HG03469 (cell line): Measurements from ENCODE around the gene VWF.

Source experiments
- ATAC-seq: cut with Tn5 transposase; IDR thresholded peaks from one replicate; pipeline ENCODE4 v1.9.1; 2021; ENCODE audit warnings: mild to moderate bottlenecking, moderate library complexity, moderate number of reproducible peaks; ENCODE audit not compliant: unreplicated experiment

Gene VWF

DNA sequence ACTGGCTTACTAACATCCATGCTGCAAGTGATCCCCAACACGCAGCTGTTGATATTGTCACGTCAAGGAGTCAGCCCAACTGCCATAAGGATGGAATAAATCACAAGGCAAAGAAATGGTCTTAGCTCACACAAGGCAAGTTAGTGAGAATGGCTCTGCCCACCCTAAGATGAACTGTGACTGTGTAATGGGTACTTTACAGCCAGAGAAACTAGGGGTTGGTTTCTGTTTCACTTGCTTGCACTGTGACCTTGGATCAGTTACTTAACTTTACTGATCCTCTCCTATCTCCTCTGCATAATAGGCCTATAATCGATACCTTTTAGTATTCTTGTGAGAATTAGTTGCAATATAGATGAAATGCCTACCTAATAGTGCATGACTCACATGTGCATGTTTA is 127.2 kb downstream of the VWF start:
- ATAC-seq: no peak

DNA sequence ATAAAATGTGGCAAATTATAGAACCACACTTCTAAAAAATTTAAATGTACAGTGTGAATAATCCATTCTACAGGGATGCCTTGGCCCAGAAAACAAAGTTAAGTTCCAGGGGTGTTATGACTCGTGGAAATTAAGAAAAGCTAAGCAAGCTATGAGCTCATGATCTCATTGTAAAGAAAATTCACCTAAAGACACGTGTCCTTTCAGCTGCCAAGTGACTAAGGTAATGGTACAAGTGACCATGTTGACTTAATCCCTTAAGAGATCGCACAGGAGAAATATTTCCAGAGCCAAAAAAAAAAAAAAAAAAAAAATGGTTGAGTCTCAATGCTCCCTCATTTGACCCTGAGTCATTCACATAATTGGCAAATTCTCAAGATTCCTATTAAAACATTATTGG is 128.0 kb downstream of the VWF start:
- ATAC-seq: no peak

DNA sequence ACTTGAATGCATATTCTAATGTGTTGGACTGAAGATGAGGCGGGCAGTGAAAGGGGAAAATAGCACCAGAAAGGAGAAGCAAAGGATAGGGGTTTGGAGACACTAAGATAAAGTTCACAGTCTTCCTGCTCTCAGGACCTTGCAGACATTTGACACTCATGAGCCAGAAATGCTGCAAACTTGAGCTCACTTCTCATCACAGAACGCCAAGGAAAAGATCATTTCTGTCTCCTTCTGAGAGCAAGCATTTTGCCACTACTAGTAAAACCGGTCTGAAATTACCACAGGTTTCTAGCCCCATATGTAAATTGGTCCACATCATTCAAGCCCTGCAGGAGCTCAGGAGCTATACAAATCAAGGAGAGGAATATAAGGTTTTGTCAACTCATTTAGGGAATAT is 134.8 kb downstream of the VWF start:
- ATAC-seq: no peak

DNA sequence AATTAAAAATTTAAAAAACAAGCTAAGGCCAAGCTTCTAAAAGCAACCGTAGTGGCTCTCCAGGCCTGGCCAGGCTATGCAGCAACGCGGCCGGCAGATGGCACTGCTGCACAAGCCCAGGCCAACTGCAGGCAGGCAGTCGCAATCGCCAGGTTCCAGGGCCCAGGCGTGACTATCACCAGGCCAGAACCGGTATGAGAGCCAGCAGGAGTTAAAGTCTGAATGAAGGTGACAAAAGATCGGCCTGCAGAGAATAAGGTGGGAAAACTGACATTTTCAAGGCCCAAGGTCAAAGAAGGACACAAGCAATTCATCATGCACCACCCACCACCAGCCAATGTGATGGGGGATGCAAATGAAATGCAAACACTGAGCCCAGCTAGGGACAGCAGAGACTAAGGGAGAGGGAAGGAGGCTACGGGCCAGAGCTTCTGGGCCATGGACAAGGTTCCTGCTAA is 135.8 kb downstream of the VWF start:
- no peak for ATAC-seq

DNA sequence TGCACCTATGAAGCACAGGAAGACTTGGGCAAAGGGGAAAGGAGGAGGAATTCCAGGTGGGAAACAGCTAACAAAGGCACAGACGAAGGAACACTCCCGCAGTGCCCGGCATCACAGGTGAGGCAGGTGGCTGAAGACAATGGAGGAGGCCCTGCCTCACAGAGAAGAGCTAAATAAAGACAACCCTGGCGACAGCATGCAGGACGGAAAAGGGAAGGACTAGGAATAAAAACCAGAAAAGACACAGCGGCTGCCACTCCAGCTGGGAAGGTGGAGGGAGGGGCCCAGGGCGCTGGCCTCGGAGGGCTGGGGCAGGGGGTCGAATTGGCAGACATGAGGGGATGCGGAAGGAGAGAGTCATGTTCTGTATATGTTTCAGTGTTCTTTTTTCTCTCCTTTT is 136.4 kb downstream of the VWF start:
- ATAC-seq: no peak

DNA sequence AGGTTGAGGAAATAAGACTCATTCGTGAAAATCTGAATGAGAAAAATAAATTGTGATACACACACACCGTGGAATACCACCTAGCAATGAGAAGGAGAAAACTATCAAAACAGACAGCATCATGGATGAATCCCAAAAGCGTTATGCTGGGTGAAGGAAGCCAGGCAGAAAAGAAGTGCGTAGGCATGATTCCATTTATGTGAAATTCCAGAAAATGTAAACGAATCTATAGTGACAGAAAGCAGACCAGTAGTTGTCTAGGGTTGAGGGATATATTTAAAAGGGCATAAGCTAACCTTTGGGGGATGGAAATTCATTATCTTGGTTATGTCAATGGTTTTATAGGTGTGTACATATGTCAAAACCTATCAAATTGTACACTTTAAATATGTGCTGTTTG is 136.9 kb downstream of the VWF start:
- no peak for ATAC-seq

DNA sequence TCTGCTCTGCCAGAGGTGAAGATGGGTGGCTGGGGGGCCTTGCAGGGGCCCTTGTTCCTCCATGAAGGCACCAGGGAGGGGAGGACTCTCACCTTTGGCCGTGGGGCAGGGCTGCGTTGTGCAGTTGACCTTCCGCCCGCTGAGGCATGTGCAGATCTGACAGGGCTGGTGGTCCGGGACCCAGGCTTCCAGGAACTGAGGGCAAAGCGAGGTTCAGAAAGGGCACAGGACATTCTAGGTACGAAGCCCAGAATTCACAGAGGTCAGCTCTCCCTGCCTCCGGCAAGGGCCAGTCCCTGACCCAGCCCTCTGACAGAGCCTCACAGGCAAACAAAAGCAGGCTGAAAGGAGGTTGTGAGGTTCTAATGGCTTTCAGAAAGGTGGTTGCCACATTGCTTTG is 139.0 kb downstream of the VWF start:
- no peak for ATAC-seq

DNA sequence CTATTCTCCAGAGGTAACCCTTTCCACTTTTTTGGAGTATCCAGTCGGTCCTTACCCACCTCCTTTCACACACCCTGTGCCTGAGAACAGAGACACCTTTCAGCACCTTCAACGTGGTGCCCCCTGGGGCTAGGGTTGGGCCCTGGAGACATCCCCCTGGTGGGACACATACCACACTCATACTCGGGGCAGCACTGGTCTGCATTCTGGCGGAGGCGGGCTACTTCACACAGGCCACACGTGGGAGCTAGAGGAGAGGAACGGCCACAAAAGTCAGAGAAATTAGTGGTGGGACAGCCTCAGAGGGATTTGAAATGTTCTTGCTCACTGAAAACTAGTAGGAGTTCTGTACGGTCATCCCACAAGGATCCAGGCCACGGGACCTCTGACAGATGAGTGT is 139.6 kb downstream of the VWF start:
- no peak for ATAC-seq

DNA sequence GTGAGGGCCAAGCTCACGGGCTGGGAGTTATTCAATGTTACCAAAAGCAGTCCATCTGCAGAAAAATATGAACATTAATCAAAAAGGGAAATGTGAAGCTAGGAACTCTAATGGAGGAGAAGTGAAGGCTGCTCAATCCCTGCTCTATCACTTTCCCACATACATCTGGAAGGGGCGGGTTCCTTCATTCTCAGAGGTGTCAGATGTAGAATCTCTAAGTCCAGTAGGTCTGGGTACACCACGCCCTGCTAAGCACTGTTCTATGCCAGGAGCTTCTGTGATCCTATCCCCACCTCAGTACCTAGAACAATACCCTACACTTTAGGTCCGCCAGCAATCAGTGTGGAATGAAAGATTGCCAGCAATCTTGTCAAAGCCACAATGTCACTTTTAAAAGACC is 142.4 kb downstream of the VWF start:
- ATAC-seq: no peak

DNA sequence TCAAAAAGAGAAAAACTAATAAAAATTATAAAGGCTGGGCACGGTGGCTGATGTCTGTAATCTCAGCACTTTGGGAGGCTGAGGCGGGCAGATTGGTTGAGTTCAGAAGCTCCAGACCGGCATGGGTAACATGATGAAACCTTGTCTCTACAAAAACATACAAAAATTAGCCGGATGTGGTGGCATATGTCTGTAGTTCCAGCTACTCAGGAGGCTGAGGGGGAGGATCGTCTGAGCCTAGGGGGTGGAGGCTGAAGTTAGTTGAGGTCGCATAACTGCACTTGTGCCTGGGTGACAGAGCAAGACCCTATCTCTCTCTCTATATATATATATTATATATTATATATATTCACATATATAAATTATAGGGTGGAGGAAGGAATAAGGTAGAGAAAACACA is 146.9 kb downstream of the VWF start:
- no peak for ATAC-seq

DNA sequence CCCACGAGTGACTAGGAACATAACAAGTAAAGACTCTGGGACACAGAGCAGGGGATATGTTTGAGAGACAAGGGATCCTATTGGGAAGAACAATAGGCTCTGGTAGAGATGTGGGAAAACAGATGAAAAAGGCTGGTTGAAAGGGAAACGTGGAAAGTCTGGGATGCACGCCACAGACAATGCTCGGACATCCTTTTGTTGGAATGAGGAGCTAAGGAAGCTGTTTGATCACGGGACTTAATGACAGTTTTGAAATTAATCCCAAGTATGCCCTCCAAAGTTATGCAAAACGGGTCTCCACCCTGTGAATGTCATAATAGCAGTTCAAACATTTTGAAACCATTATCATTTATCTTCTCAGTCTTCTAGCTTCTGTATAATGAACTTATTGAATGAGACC is 147.8 kb downstream of the VWF start:
- no peak for ATAC-seq

DNA sequence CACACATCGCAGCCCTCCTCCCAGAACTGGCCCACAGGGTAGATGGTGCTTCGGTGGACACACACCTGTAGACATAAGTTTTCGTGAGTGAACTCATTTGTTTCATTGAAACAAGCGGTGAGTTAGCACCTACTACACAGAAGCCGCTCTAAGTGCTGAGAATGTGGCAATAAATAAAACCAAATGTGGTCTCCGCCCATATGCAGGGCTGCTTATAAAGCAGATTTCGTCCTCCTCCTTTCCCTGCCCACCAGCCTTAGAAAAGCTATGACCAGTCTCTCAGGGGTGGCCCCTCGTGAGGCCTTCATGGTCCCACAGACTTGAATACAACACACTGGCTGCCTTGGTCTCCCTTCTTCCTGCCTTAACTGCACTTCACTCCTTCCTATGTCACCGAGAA is 148.3 kb downstream of the VWF start:
- no peak for ATAC-seq

DNA sequence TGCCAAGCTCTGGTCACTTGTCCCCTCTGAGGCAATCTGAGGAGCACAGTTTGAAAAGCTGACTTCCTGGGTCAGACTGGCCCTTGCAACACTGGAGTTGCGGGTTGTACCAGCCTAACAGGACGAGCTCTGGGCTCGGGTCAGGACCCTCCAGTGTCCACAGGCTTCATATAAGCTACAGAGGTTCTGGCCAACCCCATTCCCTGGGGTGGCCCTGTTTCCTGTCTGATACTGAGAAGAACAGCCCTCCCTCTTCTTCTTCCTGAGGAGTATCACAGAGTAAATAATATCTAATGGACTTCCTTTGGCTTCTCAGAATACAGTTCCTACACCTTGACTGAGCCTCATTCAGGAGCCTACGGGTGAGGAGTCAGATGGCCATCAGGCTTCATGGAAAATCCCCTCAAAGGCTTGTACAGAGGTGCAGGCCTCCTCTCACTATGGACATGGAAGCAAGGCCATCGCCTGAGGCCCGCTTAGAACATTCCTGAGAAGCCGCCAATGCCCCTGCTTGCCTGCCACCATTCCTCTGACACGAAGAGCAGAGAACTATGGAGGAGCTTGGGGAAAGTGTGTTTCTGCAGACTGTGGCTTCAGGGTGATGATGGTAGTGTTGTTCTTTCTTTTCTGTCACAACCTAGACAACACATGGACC is 150.9 kb downstream of the VWF start:
- ATAC-seq: no peak

DNA sequence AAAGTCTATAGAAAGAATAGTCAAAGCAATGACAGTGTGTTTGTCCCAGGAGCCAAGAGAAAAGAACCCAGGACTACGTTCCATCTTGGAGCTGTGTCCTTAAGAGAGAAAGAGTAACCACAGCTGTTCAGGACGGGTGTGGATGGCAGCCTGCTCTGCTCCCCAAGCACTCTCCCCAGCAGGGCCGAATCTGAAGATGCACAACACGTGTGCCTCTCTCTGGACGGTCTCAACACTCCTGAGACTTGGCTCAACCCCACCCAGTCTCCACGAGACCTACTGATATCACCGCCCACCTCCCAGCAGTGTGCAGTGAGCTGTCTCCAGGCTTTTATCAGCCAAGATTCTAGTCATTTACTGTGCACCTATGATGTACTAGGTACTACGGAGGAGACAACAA is 152.1 kb downstream of the VWF start:
- no peak for ATAC-seq

DNA sequence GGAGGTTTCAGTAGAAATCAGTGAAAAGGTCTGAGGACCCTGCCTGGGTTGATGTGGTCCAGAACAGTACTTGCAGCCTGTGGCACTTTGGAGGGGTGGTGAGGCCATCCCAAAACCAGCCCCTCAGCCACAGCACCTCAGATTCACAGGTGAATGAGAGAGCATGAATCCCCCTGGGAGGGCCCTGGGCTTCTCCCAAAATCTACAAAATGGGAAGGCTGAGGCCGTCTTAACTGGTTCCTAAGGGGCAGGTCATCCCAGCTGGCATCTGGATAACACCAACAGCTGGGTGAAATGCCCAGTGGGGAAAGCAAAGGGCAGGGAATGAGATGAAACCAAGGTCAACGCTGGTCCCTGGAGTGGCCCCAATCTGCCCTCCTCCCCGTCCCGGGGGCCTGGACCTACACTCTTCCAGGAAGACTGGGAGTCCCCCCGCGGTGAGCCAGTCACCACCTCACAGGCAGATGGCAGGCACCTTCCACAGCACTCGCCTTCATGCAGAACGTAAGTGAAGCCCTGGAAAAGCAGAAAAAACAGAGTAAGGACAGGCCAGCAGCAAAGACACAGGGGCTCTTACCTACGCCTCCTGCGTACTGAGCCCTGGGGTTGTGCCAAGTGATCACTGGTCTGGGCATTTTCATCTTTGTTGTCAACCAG is 153.1 kb downstream of the VWF start:
- ATAC-seq: no peak

DNA sequence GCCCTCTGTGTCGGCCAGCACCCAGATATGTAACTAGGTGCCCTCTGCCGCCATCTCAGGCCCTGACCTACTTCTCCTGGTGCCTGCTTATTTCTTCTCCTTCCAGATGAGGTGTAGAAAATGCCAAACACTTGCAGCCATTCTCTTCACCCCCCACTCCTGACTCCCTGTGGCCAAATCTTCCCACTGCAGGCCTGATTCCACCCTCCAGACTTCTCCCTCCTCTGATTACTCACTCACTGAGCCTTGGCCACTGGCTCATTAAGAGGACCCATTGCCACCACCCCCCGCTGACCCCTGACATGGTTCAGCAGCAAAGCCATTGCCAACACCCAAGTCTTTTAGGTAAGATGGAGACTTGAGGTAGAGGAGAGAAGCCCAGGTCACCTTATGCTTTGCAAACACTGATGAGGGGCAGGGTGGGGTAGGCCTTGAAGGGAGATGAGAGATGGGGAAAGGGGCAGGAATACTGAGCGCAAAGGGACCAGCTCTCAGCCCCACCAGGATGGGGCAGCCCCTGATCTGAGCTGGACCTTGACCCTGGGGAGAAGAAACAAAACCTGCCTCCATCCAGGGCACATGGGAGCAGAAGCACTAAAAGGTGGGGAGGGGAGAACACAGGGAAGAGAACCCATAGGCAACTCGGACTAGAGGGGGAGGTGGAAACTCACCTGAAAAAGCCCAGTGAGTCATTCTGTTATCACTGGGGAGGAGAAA is 154.3 kb downstream of the VWF start:
- no peak for ATAC-seq

DNA sequence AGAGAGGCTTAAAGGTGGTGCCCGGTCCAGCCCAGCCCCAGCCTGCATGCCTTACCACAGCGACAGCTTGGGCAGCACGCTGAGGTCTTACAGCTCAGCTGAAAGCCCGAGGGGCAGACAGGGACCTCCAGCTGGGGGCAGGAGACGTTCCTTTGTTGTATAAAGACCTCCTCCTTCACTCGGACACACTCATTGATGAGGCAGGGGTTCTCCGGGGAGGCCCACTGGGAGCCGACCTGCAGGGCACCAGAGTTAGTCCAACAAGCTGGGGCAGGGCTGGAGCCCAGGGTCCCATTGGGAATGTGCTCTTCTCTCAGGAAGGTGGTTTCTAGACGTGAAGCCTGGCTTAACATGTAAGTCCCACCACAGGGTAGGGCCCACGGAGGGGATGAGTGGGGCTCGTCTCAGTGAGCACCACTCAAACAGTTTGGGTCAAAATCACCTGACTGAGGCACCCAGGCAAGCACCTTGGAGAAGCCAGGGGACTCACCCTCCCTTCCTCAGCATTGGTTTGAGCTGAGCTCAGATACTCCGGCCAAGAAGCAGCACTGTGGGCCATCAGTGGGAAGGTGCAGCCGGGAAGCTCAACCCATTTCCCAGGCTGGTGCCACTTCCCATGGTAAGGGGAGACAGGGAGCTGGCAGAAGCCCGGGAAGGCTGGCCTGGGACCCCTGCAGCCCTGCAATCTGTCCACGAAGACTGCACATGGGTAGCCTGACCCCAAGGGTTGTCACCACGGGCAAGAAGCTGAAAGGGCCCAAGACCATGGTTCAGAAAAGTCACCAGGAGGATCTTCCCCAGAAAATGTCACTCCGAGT is 155.1 kb downstream of the VWF start:
- ATAC-seq: no peak

DNA sequence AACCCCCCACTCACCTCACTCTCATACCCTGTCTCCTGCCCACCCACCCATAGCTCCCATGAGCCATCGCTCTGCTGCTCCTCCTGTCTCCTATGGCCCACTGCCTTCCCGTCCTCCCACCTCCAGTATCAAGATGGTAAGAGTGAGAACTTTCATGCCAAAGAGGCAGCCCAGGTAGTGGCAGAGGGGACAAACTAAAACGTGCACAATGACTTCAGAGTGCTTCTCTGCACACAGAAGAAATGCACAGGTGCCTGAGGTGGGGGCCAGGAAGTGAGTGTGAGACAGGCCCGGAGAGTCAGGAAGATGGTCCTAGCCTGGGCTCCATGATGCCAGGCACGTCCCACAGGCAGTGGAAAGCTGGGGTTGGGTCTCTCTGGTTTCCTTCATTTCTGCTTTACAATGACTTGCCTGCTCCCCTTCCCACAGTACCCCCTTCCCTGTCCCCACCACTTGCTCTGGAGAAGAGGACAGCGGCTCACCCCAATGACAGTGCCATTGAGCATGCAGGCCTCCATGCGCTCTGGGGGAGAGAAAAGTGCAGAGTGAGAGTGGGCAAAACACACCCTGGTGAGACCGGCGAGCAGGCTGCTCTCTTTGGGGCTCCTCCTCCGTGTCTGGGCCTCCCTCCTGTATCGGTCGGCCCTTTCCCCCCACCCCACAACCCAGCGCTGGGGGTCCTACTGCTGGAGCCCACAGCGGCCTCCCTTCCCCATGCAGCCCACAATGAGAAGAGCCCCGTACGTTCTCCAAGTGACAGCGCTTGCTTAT is 156.6 kb downstream of the VWF start:
- ATAC-seq: no peak

DNA sequence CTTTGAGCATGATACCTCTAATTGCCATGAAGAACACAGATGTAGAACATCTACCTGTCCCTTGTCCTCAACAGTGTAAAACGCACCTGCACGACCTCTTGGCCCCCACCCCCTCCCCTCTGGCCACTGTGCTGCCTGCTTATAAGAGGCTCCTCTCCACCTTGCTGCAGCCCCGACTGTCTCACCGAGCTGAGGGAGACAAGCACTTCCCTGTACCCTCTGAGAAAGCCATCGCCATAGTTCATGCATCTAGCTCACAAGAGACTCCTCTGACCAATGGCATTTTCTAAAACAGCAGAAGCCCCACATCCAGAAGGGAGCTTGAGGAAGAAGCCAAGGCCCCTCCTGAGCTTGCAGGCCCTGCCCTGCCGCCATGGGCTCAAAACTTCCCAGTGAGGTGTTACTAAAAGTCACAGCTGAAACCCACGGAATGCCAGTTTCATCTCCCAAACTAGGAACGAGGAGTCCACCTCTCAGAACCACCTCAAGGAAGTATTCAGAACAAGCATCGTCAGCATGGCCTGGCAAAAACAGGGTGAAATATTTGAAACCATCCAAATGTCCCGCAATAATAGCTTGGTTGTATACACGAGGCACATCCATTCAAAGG is 157.9 kb downstream of the VWF start:
- ATAC-seq: no peak

DNA sequence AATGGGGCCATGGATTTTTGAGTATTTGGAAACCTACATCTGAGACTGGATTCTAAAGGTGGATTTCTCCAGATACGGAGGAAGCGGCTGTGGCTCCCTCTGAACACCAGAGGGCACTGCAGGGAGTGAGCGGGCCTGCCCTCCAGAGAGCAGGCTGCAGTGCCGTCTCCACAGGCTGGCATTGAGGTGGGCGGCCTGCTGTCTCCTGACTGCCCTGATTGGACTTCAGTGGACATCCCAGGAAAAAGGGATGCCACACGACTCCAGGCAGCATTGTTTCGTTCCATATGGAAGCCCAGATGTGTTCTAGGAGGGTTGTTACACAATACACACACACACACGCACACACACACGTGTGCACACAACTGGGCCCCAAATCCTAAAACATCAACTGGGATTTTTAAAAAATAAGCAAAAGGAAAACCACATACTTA is 158.5 kb downstream of the VWF start:
- no peak for ATAC-seq
